ENCODE measurements around the gene OCIAD1.
"Not testable (repeated sequence)": the region's sequence is repeated elsewhere in the genome, so short reads cannot be mapped to it uniquely, and the experiment has no call there.

The OCIAD1 gene

GRCh38 chr4:48821431-48821830 lies 9.5 kb upstream of the OCIAD1 start:
- DNase-seq = not testable (repeated sequence)

GRCh38 chr4:48827622-48828021 lies 3.3 kb upstream of the OCIAD1 start:
- DNase-seq = no peak

- DNase-seq = no peak
Observed at GRCh38 chr4:48831532-48832030, 693 bp downstream of the OCIAD1 start.

GRCh38 chr4:48832571-48832970 lies 1.7 kb downstream of the OCIAD1 start:
- peak; percentile 31 for DNase-seq

- no peak for DNase-seq
Observed at GRCh38 chr4:48836658-48837057, 5.8 kb downstream of the OCIAD1 start.

- no peak for DNase-seq
Observed at GRCh38 chr4:48841045-48841827, 10.3 kb downstream of the OCIAD1 start.

GRCh38 chr4:48844843-48845242 lies 14.0 kb downstream of the OCIAD1 start:
- no peak for DNase-seq

- DNase-seq = not testable (repeated sequence)
Observed at GRCh38 chr4:48848799-48849198, 17.9 kb downstream of the OCIAD1 start.

GRCh38 chr4:48851651-48852050 lies 20.8 kb downstream of the OCIAD1 start:
- DNase-seq = no peak

- DNase-seq = peak; percentile 74
Observed at GRCh38 chr4:48853604-48854394, 22.9 kb downstream of the OCIAD1 start.

- DNase-seq = no peak
Observed at GRCh38 chr4:48854395-48854683, 23.5 kb downstream of the OCIAD1 start.

- no peak for DNase-seq
Observed at GRCh38 chr4:48854982-48855381, 24.1 kb downstream of the OCIAD1 start.

- no peak for DNase-seq
Observed at GRCh38 chr4:48858130-48858529, 27.2 kb downstream of the OCIAD1 start.

GRCh38 chr4:48862038-48862437 lies 31.1 kb downstream of the OCIAD1 start:
- DNase-seq = no peak

GRCh38 chr4:48862661-48863060 lies 31.8 kb downstream of the OCIAD1 start:
- DNase-seq = no peak

- no peak for DNase-seq
Observed at GRCh38 chr4:48863728-48864127, 32.8 kb downstream of the OCIAD1 start.

GRCh38 chr4:48864696-48865095 lies 33.8 kb downstream of the OCIAD1 start:
- DNase-seq = not testable (repeated sequence)

GRCh38 chr4:48877827-48878535 lies 47.1 kb downstream of the OCIAD1 start:
- no peak for DNase-seq

GRCh38 chr4:48879561-48880442 lies 48.9 kb downstream of the OCIAD1 start:
- DNase-seq = no peak

GRCh38 chr4:48881646-48882045 lies 50.8 kb downstream of the OCIAD1 start:
- DNase-seq = not testable (repeated sequence)

GRCh38 chr4:48889750-48890149 lies 58.9 kb downstream of the OCIAD1 start:
- DNase-seq = not testable (repeated sequence)

- no peak for DNase-seq
Observed at GRCh38 chr4:48891028-48891619, 60.2 kb downstream of the OCIAD1 start.

Data from hematopoietic multipotent progenitor cell treated with erythropoietin and hydrocortisone succinate and interleukin-3 and kit ligand, for 8 days (in vitro differentiated cells).